ENCODE data around the gene BTBD9. TPM values are rescaled to one million over a fixed set of nuclear protein-coding genes. Genes with fewer than 3 reads are reported as not detected.
"Not testable (repeated sequence)": the region's sequence is repeated elsewhere in the genome, so short reads cannot be mapped to it uniquely, and the experiment has no call there.

BTBD9 gene
- total and polyA plus RNA-seq, 2 of the 13 experiments (the other 11 are each of a cell fraction or from before 2014, with no cell fraction given), result 1.2 to 3.0 TPM

DNA sequence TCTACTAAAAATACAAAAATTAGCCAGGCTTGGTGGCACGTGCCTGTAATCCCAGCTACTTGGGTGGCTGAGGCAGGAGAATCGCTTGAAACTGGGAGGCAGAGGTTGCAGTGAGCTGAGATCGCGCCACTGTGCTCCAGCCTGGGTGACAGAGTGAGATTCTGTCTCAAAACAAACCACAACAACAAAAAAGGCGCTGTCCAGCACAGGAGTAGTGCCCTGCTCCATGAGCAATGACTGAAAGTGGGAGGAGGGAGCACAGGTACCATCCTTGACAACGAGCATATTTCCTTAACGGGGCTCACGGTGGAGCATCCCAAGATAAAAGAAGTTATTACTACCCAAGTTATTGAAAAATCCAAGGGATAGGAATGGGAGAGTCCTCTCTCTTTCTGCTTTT, 291.9 kb downstream of the BTBD9 start:
- POLR2A ChIA-PET; in situ Hi-C loops (cut with HindIII; ENCODE audit: extremely low pct_ligation_motif_present, low pct_unique_long_range_greater_than_20kb); H3K4me1 ChIP-seq (ENCODE audit: insufficient read depth, low read length); H4K20me1 ChIP-seq (ENCODE audit: insufficient read depth, low read length); FAIRE-seq; intact Hi-C loops (cut with micrococcal nuclease; ENCODE audit: unreplicated experiment); CTCF ChIA-PET (ENCODE audit: low intra/inter-chr PET ratio, low total read pairs); H3K9ac ChIP-seq (ENCODE audit: insufficient read depth, low read depth, low read length); DNase-seq (ENCODE audit: low spot score); ATAC-seq; H3K27me3 ChIP-seq (ENCODE audit: control insufficient read depth in 1 of 2, insufficient read depth in 2 of 2, low read length in 2 of 2); H2AFZ ChIP-seq (ENCODE audit: low read length); H3K4me2 ChIP-seq (ENCODE audit: low read depth, low read length); H3K79me2 ChIP-seq (ENCODE audit: insufficient read depth, low read length); BruUV-seq (replicated peaks); H3K27ac ChIP-seq (ENCODE audit: extremely low read length, insufficient read depth, low read length); H3K9me3 ChIP-seq (ENCODE audit: low read length); H3K4me3 ChIP-seq (replicated peaks in 1 of 3; ENCODE audit: insufficient read depth in 1 of 3, low read depth in 2 of 3, low read length in 3 of 3); H3K36me3 ChIP-seq (replicated peaks in 1 of 2; ENCODE audit: control insufficient read depth in 1 of 2, insufficient read depth in 2 of 2, low read length in 2 of 2): not testable (repeated sequence)
- 44% methylated on average over 8 of the region's 8 CpGs for WGBS (ENCODE audit: low lambda C conversion rate)
- TF ChIP-seq MIER2 (CRISPR knock-in tag; IDR thresholded peaks at IDR 0.05), result peak; percentile 87
- TF ChIP-seq, protein P1, sequence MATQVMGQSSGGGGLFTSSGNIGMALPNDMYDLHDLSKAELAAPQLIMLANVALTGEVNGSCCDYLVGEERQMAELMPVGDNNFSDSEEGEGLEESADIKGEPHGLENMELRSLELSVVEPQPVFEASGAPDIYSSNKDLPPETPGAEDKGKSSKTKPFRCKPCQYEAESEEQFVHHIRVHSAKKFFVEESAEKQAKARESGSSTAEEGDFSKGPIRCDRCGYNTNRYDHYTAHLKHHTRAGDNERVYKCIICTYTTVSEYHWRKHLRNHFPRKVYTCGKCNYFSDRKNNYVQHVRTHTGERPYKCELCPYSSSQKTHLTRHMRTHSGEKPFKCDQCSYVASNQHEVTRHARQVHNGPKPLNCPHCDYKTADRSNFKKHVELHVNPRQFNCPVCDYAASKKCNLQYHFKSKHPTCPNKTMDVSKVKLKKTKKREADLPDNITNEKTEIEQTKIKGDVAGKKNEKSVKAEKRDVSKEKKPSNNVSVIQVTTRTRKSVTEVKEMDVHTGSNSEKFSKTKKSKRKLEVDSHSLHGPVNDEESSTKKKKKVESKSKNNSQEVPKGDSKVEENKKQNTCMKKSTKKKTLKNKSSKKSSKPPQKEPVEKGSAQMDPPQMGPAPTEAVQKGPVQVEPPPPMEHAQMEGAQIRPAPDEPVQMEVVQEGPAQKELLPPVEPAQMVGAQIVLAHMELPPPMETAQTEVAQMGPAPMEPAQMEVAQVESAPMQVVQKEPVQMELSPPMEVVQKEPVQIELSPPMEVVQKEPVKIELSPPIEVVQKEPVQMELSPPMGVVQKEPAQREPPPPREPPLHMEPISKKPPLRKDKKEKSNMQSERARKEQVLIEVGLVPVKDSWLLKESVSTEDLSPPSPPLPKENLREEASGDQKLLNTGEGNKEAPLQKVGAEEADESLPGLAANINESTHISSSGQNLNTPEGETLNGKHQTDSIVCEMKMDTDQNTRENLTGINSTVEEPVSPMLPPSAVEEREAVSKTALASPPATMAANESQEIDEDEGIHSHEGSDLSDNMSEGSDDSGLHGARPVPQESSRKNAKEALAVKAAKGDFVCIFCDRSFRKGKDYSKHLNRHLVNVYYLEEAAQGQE (IDR thresholded peaks at IDR 0.05; ENCODE audit: borderline replicate concordance in 1 of 2, low read depth in 1 of 2, low read length in 2 of 2), result peak; percentile 38 to 87
- peak; percentile 35; the same call in 1 of the 2 replicates for TF ChIP-seq ZNF263 (CRISPR knock-in tag; IDR thresholded peaks at IDR 0.05)

DNA sequence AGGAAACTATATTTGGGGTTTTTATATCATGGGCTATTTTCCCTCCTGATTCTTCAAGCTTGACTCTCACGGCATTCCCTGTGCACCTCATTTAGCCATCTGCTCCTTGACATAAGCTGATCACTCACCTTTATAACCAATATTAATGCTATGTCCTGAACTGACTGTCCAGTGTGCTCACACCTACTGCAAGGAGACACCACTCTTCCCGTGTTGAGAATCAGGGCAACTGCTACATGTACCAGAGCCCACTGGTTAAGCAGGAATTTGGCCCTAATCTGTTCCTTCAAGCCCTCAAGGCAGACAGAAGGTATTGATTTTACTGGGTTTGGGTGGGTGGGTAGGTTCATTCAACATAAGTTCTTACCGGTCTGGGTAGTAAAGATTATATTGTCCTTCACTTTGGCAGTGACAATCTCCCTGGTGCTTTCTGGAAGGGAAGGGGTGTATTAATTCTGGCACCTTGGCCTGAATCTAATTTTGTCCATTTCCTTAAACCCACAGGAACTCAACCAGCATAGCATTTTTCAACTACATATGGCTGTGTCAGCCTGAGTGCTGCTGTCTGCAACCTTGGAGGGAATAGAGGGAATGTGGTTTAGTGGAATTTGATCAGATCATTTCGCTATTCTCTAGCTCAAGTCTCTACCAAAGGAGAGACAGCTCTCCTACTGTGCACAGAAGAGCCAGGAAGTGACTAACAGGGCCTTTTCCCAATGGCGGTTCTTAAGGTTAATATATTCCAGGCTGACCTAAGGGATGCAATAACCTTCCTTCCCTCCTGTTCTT, 293.2 kb downstream of the BTBD9 start:
- H3K4me2 ChIP-seq (ENCODE audit: low read depth, low read length), result no peak overlapping the region
- intact Hi-C loops (cut with micrococcal nuclease; ENCODE audit: unreplicated experiment), result no loop called here
- no peak overlapping the region for H3K9ac ChIP-seq (ENCODE audit: insufficient read depth, low read depth, low read length)
- FAIRE-seq (no peak), DNase-seq (ENCODE audit: low spot score) (no peak), ATAC-seq (no peak)
- no peaks in the 10 kb centered on the region for H3K79me2 ChIP-seq (ENCODE audit: insufficient read depth, low read length)
- no peaks in the 10 kb centered on the region for H3K4me1 ChIP-seq (ENCODE audit: insufficient read depth, low read length)
- H3K4me3 ChIP-seq (replicated peaks in 1 of 3; ENCODE audit: insufficient read depth in 1 of 3, low read depth in 2 of 3, low read length in 3 of 3), result no peak overlapping the region
- H3K9me3 ChIP-seq (ENCODE audit: low read length), result no peaks in the 10 kb centered on the region
- CTCF ChIA-PET (ENCODE audit: low intra/inter-chr PET ratio, low total read pairs), result no interaction called here
- in situ Hi-C loops (cut with HindIII; ENCODE audit: extremely low pct_ligation_motif_present, low pct_unique_long_range_greater_than_20kb), result no loop called here
- TF ChIP-seq POLR2AphosphoS5 (IDR thresholded peaks at IDR 0.05; ENCODE audit: low read depth, low read length) (no peak), GABPB1 (CRISPR knock-in tag; IDR thresholded peaks at IDR 0.05) (no peak), ZNF780A (CRISPR knock-in tag; IDR thresholded peaks at IDR 0.05) (no peak), MTA1 (CRISPR knock-in tag; IDR thresholded peaks at IDR 0.05; ENCODE audit: borderline replicate concordance) (no peak), ZNF33B (CRISPR knock-in tag; IDR thresholded peaks at IDR 0.05) (no peak), ZNF790 (CRISPR knock-in tag; IDR thresholded peaks at IDR 0.05; ENCODE audit: borderline replicate concordance) (no peak)
- TF ChIP-seq, protein P2, sequence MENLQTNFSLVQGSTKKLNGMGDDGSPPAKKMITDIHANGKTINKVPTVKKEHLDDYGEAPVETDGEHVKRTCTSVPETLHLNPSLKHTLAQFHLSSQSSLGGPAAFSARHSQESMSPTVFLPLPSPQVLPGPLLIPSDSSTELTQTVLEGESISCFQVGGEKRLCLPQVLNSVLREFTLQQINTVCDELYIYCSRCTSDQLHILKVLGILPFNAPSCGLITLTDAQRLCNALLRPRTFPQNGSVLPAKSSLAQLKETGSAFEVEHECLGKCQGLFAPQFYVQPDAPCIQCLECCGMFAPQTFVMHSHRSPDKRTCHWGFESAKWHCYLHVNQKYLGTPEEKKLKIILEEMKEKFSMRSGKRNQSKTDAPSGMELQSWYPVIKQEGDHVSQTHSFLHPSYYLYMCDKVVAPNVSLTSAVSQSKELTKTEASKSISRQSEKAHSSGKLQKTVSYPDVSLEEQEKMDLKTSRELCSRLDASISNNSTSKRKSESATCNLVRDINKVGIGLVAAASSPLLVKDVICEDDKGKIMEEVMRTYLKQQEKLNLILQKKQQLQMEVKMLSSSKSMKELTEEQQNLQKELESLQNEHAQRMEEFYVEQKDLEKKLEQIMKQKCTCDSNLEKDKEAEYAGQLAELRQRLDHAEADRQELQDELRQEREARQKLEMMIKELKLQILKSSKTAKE (CRISPR knock-in tag; IDR thresholded peaks at IDR 0.05; ENCODE audit: borderline replicate concordance), result no peak
- 46% methylated on average over 5 of the region's 5 CpGs for WGBS (ENCODE audit: low lambda C conversion rate)
- no peaks in the 10 kb centered on the region for H3K27me3 ChIP-seq (ENCODE audit: control insufficient read depth in 1 of 2, insufficient read depth in 2 of 2, low read length in 2 of 2)
- POLR2A ChIA-PET, result no interaction called here
- no TSS peak for BruUV-seq (replicated peaks)
- H4K20me1 ChIP-seq (ENCODE audit: insufficient read depth, low read length), result no peaks in the 10 kb centered on the region
- no peaks in the 10 kb centered on the region for H3K36me3 ChIP-seq (replicated peaks in 1 of 2; ENCODE audit: control insufficient read depth in 1 of 2, insufficient read depth in 2 of 2, low read length in 2 of 2)
- H3K27ac ChIP-seq (ENCODE audit: extremely low read length, insufficient read depth, low read length), result no peak overlapping the region
- H2AFZ ChIP-seq (ENCODE audit: low read length), result no peak overlapping the region
